Upper lobe of left lung (tissue), 6 donors: ENCODE results near the gene CBLIF. TPM values are rescaled to one million over a fixed set of nuclear protein-coding genes. Genes with fewer than 3 reads are reported as not detected.
"Not testable (repeated sequence)": the region's sequence is repeated elsewhere in the genome, so short reads cannot be mapped to it uniquely, and the experiment has no call there.

Source experiments
- ATAC-seq, 2 donors: fragments of 200-7000 bp; cut with Tn5 transposase; one replicate each; pipeline ENCODE4 v1.9.1; 2022; ENCODE audit warnings: mild to moderate bottlenecking in 2 of 2, moderate library complexity in 2 of 2; ENCODE audit not compliant: low FRiP score in 2 of 2
- DNase-seq, 2 donors: peaks; one replicate each; pipeline ENCODE4 v3.0.0-alpha.2; 2019 to 2020
- H3K27ac ChIP-seq, 4 donors: fragments of 200-600 bp; sonication (generic); one replicate each; pipeline ENCODE4 v1.5.1; 2016 to 2019
- H3K27me3 ChIP-seq, 4 donors: fragments of 200-600 bp; sonication (generic); one replicate each; pipeline ENCODE4 v1.5.1; 2017 to 2019
- H3K36me3 ChIP-seq, 4 donors: fragments of 200-600 bp; sonication (generic); one replicate each; pipeline ENCODE4 v1.5.1; 2016 to 2019
- H3K4me1 ChIP-seq, 4 donors: fragments of 200-600 bp; sonication (generic); one replicate each; pipeline ENCODE4 v1.5.1; 2018 to 2019
- H3K4me3 ChIP-seq, 4 donors: fragments of 200-600 bp; sonication (generic); one replicate each; pipeline ENCODE4 v1.5.1; 2017 to 2019; ENCODE audit warnings: mild to moderate bottlenecking in 2 of 4, moderate library complexity in 1 of 4
- H3K9me3 ChIP-seq, 4 donors: fragments of 200-600 bp; sonication (generic); one replicate each; pipeline ENCODE4 v1.5.1; 2018 to 2019
- EP300 ChIP-seq, 4 donors: sonication (generic); formaldehyde crosslinking; IDR thresholded peaks; one replicate each; pipeline ENCODE4 v1.5.1; 2017; ENCODE audit warnings: antibody characterized with exemption in 4 of 4, control low read depth in 2 of 4
- POLR2A ChIP-seq, 4 donors: fragments of 450-650 bp; IDR thresholded peaks; one replicate each; pipeline ENCODE4 v1.5.1; 2016 to 2017; ENCODE audit warnings: antibody characterized with exemption in 4 of 4, mild to moderate bottlenecking in 2 of 4
- POLR2AphosphoS5 ChIP-seq, 2 donors: sonication (generic); formaldehyde crosslinking; IDR thresholded peaks; one replicate each; pipeline ENCODE4 v1.5.1; 2017; ENCODE audit warnings: antibody characterized with exemption in 2 of 2
- WGBS, 2 donors: methylation state at CpG; one replicate each; pipeline ENCODE4 v1.1.5; 2017 to 2018; 5-methylcytosine and 5-hydroxymethylcytosine counted together
- total RNA-seq, 6 donors: library from RNA; depleted of rRNA in 4 of 6; stranded (reverse); fragments of >200 nt in 4 of 6; gene quantifications; one replicate each; pipeline versions ENCODE4 v1.1.0 to v1.2.1, GENCODE V29; 2016 to 2021
- TF ChIP-seq, protein P1 (sequence below), 6 experiments: fragments of 450-650 bp in 4 of 6; fragments of 200-600 bp in 2 of 6; sonication (generic) in 2 of 6; IDR thresholded peaks; one replicate each; pipeline ENCODE4 v1.5.1; 2016 to 2019; ENCODE audit warnings: antibody characterized with exemption in 6 of 6
- donor health status: DM: no; HTN: no; CAD: no; lungs with moderate emphysema.
- donor health status: DM: no; HTN: yes; CAD: no; lungs with severe emphysema.

Gene CBLIF
- total RNA-seq, 6 donors from 2014 or later: not detected

DNA sequence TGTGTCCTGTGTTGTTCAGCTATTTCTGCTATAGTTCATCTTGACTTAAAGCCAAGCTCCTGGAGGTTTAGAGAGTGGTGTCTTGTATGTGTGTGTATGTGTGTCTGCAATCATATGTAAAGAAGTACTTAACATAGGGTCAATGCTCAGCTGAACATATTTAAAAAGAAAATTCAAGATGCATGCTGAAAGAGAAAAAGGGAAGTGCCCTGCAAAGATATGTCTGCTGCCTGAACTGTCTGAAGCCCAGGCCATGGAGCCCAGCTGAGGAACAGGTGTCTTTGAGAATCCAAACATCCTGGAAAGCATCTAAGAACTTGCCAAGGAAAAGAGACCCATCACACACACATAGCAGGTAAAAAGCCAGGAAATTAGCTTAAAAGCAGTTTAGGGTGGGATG, 14.4 kb upstream of the CBLIF start:
- ATAC-seq (no peak), DNase-seq (no peak)
- Histone ChIP-seq H3K9me3 (no peaks in the 10 kb centered on the region), H3K4me1 (no peaks in the 10 kb centered on the region), H3K27me3 (no peaks in the 10 kb centered on the region), H3K36me3 (no peaks in the 10 kb centered on the region), H3K27ac (no peak overlapping the region), H3K4me3 (no peak overlapping the region)
- TF ChIP-seq, protein P1, sequence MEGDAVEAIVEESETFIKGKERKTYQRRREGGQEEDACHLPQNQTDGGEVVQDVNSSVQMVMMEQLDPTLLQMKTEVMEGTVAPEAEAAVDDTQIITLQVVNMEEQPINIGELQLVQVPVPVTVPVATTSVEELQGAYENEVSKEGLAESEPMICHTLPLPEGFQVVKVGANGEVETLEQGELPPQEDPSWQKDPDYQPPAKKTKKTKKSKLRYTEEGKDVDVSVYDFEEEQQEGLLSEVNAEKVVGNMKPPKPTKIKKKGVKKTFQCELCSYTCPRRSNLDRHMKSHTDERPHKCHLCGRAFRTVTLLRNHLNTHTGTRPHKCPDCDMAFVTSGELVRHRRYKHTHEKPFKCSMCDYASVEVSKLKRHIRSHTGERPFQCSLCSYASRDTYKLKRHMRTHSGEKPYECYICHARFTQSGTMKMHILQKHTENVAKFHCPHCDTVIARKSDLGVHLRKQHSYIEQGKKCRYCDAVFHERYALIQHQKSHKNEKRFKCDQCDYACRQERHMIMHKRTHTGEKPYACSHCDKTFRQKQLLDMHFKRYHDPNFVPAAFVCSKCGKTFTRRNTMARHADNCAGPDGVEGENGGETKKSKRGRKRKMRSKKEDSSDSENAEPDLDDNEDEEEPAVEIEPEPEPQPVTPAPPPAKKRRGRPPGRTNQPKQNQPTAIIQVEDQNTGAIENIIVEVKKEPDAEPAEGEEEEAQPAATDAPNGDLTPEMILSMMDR (IDR thresholded peaks at IDR 0.05): no peak
- TF ChIP-seq POLR2AphosphoS5 (IDR thresholded peaks at IDR 0.05): no peak
- TF ChIP-seq EP300 (IDR thresholded peaks at IDR 0.05): no peak
- TF ChIP-seq POLR2A (IDR thresholded peaks at IDR 0.05): no peak

DNA sequence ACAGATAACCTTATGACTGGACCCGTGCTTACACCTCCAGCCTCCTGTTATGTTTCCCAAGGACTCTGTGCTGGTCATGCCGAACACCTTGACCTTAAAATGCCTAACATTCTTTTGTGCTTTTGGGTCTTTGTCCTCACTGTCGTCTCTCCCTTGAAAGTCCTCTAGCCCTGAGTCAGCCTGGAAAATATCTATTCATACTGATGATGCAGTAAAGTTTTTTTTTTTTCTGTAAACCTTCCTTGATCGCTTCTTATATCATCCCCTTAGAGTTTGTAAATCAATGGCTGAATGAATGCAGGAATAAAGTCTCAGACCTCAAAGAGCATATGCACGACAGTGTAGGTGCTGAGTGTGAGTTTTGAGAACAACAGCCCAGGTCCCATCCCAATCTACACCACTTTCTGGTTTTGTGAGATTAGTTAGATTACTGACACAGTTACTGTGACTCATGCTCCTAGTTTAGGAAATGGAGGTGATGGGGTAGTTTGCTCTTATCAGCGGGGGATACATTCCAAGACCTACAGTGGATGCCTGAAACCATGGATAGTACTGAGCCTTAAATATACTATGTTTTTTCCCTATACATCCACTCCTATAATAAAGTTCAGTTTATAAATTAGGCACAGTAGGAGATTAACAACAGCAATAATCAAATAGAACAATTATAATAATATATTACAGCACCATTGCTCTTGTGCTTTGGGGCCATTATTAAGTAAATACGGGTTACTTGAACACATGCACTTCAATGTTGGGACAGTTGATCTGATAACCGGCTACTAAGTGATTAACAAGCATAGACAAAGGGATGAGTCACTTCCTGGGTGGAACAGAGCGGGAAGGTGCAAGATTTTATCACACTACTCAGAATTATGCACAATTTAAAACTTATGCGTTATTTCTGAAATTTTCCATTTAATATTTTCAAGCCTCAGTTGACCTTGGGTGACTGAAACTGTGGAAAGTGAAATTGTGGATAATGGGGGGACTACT, 12.4 kb upstream of the CBLIF start:
- H3K27me3 ChIP-seq: no peaks in the 10 kb centered on the region
- H3K36me3 ChIP-seq: no peaks in the 10 kb centered on the region
- H3K4me1 ChIP-seq: no peaks in the 10 kb centered on the region
- ATAC-seq (no peak), DNase-seq (no peak)
- TF ChIP-seq EP300 (IDR thresholded peaks at IDR 0.05) (no peak), POLR2A (IDR thresholded peaks at IDR 0.05) (no peak), POLR2AphosphoS5 (IDR thresholded peaks at IDR 0.05) (no peak)
- TF ChIP-seq, protein P1 (IDR thresholded peaks at IDR 0.05): no peak
- H3K4me3 ChIP-seq: no peak overlapping the region
- no peaks in the 10 kb centered on the region for H3K9me3 ChIP-seq
- no peak overlapping the region for H3K27ac ChIP-seq
- 71 to 72% methylated on average over 10 of the region's 10 CpGs for WGBS, 2 donors

DNA sequence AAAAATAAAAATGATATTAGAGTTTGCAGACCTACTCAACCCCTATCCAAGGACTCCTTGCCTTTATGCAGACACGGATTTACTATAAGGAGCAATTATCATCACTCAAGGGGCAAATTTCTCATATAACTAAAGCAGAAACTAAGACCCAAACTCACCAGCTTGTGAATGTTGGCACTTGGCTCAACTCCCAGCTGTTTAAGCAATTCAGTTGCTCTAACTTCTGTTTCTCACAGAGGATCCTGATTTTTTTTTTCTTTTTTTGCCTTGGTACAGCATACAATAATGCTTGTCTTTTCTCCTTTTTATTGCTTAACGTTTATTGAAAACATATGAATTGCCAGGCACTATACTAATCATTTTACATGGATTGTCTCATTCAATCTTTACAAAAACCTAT, 9.6 kb upstream of the CBLIF start:
- no peaks in the 10 kb centered on the region for H3K4me1 ChIP-seq
- no peak overlapping the region for H3K27ac ChIP-seq
- DNase-seq: no peak
- no peaks in the 10 kb centered on the region for H3K9me3 ChIP-seq
- H3K27me3 ChIP-seq: no peaks in the 10 kb centered on the region
- TF ChIP-seq POLR2A (IDR thresholded peaks at IDR 0.05): no peak
- ATAC-seq: no peak
- no peaks in the 10 kb centered on the region for H3K36me3 ChIP-seq
- H3K4me3 ChIP-seq: no peak overlapping the region
- WGBS, 2 donors: 56 to 62% methylated on average over 2 of the region's 2 CpGs

DNA sequence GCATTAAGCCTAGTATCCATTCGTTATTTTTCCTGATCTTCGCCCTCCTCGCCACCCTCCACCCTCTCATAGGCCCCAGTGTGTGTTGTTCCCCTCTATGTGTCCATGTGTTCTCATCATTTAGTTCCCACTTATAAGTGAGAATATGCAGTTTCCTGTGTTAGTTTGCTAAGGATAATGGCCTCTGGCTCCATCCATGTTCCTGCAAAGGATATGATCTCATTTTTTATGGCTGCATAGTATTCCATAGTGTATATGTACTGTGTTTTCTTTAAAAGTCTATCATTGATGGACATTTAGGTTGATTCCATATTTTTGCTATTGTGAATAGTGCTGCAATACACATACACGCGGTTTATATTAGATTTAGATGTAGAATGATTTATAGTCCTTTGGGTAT, 6.1 kb upstream of the CBLIF start:
- not testable (repeated sequence) for H3K27ac ChIP-seq, ATAC-seq, H3K9me3 ChIP-seq, H3K4me1 ChIP-seq, H3K27me3 ChIP-seq, H3K4me3 ChIP-seq, H3K36me3 ChIP-seq, DNase-seq
- WGBS, 2 donors: 91 to 94% methylated on average over 5 of the region's 5 CpGs

DNA sequence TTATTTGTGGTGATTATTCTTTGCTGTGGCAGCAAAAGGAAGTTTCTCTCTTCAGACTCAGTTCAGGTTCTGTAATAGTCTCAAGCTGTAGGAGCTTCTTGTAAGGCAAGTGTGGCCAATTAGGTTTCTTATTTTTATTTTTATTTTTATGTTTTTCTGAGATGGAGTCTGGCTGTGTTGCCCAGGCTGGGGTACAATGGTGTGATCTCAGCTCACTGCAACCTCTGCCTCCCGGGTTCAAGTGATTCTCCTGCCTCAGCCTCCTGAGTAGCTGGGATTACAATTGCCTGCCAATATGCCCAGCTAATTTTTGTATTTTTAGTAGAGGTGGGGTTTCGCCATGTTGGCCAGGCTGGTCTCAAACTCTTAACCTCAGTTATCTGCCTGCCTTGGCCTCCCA, 4.3 kb upstream of the CBLIF start:
- H3K9me3 ChIP-seq, H3K4me1 ChIP-seq, H3K4me3 ChIP-seq, H3K27ac ChIP-seq, ATAC-seq, H3K27me3 ChIP-seq, H3K36me3 ChIP-seq, DNase-seq: not testable (repeated sequence)
- 91 to 95% methylated on average over 2 of the region's 2 CpGs for WGBS, 2 donors

DNA sequence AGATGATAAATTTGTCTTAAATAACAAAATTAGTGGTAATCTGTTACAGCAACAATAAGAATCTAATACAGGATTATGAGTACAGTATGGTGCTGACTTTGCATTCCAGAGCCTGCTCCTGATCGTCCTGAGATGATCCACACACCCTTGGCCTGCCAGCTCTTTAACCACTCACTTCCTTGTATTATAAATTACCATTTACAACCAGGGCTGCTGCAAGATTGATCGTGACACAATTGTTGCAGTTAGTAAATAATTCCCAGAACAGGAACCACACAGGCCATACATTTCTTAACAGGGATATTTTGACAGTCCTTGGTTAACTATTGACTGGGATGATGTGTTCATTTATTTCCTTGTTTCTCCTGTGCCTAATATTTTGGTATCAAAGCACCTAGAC, 3.8 kb upstream of the CBLIF start:
- ATAC-seq: no peak

DNA sequence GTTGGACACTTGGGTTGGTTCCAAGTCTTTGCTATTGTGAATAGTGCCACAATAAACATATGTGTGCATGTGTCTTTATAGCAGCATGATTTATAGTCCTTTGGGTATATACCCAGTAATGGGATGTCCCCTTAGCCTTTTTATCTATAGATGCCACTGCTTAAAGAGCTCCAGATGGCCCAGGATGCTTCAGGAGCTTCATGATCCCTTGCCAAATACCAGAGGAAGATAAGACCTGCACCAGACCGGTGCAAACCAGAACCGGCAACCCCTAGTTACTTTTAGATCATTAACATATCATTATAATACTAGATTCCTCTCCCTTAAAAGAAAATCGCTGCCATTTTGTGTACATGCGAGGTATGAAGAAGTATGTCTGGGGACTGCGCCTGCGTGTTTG, 3.1 kb upstream of the CBLIF start:
- H3K9me3 ChIP-seq, H3K27ac ChIP-seq, H3K4me3 ChIP-seq, DNase-seq, ATAC-seq, H3K27me3 ChIP-seq, H3K4me1 ChIP-seq, H3K36me3 ChIP-seq: not testable (repeated sequence)
- WGBS, 2 donors: 94 to 95% methylated on average over 6 of the region's 6 CpGs

More for the DNA sequence above, 3.8 kb upstream of the CBLIF start:
- Histone ChIP-seq H3K27ac (no peak overlapping the region), H3K4me3 (no peak overlapping the region), H3K9me3 (no peaks in the 10 kb centered on the region), H3K36me3 (no peaks in the 10 kb centered on the region), H3K4me1 (no peaks in the 10 kb centered on the region), H3K27me3 (no peaks in the 10 kb centered on the region)
- DNase-seq: peak in 1 of 2 donors; percentile 24
- WGBS, 2 donors: 9 to 12% methylated on average over 2 of the region's 2 CpGs
- TF ChIP-seq POLR2AphosphoS5 (IDR thresholded peaks at IDR 0.05) (no peak), EP300 (IDR thresholded peaks at IDR 0.05) (no peak)
- TF ChIP-seq, protein P1 (IDR thresholded peaks at IDR 0.05): no peak
